ENCODE results near the gene ALDH1L1.

The ALDH1L1 gene

DNA sequence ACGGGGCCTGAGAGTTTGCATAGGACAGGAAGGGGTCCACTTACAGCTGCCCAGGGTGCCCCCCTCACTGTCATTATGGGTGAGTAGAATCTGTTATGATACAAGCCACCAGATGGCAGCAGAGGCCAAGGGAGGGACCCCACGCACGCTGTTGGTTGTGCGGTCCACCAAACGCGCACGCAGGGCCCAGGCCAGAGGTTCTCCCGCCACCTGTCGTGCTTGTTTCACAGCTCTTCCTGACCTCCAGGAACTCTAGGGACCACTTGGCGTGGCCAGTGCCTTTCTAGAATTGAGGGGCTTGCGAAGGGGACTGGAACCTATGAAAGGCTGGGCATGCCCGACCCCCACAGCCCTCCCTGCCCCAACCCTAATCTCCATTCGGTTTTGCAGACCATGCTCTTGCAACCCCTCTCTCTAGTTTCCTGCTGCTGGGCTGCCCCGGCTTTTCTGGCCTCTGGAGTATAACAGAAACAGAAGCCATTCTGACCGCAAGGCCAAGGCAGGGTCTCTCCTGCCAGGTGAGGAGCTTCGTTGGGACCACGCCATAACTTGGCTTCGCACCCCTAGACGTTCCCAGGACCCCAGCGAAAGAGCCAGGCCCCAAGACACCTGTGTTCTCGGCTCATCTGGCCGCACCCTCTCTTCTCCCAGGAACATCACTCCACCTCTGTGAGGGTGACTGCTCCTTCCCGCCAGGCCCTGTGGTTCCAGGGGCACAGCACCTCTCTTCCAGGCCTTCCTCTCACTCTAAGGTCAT is 46.0 kb downstream of the ALDH1L1 start:
- DNase-seq (ENCODE audit: low read depth, low spot score): no peak

DNA sequence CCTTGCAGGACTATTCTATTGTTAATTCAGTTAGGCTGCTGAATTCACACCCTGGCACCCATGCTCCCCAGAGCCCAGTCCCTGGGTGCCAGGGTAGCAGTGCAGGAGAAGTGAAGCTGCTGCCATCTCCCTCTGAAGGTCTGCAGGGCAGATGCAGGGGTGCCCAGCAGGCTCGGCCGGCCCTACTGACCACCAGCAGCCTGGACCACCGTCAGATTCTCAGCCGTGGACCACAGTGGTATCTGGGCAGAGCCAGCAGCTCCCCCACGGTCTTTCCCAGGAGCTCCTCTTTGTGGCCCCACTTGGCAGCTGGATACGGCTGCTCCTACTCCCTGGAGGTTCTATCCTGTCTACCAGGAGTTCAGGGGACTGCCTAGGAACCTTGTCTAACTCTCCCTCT is 46.8 kb downstream of the ALDH1L1 start:
- DNase-seq (ENCODE audit: low read depth, low spot score): no peak

DNA sequence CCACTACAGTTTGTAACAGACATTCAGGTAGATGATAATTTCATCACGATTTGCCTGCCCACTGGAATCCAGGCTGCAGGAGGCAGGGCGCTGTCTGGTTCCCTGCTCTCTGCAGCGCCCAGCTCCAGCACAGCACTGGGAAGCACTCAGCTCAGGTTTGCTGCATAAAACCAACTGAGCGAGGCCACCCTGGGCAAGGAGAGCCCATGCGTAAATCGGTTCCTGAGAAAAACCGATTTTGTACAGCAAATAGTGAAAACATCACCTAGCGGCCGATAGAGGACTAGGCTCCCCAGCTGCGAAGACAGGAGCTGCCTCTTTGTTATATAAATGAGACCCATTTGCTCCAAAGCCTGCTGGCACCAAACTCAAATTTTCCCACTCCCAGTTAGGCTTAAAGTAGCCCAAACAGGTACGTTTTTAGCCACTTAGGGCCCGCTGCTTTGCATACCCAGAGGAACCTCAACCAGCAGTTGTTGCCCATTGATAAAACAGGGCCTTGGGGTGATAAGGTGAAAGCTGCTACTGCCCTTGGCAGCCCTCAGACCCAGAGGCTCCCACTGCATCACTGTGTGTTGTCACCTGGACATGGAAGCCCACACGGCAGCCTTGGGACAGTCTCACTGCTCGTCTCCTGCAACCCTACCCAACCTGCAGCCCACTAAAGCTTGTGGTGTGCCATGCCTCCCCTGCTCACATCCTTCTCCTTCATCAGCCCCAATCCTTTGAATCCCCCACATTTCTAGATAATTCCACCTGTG is 47.5 kb downstream of the ALDH1L1 start:
- no peak for DNase-seq (ENCODE audit: low read depth, low spot score)

DNA sequence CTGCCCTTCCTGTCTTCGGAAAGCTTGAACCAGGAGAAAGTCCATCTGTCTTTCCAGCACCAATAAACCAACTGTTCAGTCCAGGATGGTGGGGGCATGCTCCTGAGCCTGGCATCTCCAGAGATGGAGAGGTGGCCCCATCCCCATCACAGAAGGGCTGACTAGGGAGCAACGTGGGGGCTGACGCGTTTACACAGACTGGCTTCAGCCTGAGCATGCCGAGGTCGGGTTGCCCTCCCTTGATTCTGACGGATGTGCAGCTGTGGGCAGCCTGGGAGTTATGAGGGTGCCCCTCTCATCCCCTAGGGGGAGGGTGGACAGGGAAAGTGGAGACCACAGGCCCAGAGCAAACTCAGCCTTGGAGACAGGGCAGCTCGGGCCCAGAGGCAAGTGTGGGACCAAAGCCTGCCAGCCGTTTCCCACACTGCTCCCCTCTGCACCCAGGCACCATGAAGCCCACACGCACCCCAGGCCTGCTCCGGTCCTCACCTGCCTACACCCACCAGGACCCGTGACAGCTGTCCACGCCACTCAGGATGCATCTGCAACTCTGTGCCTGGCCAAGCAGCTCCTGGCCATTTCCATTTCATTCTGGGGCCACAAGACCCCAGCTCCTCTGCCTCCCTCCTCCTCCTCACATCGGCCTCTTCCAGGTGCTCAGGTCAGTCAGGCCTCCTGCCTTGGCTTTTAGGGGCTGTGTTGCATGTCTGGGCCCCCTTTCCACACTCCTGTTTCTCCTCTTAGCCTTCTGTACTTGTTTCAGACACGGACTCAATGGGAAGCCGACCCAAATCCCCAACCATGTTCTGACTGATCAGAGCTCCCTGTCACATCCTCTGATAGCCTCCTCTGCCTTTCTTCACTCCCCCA is 48.3 kb downstream of the ALDH1L1 start:
- DNase-seq (ENCODE audit: low read depth, low spot score): no peak

DNA sequence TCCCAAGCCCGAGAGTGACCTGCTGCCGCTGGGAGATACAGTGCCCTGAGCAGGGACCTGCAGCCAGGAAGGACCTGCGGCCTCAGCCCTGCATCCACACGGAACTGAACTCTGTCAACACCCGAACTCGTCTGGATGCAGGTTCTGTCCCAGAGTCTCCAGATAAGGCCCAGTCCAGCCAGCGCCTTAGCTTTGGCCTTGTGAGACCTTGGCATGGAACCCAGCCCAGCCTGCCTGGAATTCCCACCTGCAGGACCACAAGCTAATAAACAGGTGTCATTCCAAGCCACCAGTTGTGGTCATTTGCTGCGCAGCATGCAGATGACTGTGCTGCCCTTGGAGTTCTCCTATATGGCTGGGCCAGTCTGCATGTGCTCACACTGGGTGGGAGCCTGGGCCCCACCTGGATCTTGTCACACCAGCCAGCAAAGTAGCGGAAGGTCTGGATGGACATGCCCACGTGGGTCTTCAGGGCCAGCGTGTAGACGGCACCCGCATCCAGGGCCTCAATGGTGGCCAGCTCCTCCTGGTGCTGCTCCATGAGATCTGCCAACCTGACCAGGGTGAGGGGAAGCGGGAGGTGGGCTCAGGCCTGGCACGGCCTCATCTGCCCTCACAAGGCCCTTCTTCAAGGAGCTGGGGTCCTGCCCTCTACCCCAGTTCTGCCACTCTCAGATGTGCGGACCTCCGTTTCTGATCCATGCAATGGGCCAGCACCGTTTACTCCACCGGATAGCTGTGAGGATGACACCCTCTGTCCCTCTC is 49.2 kb downstream of the ALDH1L1 start:
- no peak for DNase-seq (ENCODE audit: low read depth, low spot score)

DNA sequence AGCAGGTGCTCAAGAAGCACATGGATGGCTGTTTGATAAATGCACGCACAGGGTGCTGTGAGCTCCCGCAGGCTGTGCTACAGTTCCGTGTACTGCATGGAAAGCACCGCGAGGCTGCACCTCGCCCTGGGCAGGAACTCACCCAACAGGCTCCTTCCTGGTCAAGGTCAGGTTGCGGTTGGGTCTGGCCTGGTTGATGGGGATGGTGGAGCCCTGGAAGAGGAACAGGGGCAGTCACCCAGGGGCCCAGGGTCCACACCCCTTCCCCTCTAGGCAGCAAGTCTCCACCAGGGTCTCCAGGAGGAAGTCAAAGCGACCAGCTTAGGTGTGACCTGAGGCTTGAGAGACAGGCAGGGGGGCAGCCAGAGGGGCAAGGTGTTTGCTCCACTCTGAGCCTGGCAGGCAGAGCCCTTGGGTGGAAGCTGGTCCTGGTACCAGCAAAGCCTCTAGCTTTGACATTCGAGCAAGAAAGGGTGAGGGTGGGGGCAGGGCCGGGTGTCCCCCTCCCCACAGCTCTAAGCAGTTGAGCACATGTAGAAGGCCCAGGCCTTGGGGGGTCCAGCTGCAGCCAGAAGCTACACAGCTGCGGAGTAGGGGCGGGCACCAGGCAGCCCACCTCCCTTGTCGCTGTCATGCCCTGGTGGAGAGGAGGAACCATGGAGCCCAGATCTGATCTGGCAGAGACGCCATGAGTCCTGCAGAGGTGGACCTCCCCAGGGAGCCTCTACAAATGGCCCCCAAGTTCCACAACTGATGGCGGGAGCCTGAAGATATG is 50.1 kb downstream of the ALDH1L1 start:
- no peak for DNase-seq (ENCODE audit: low read depth, low spot score)

DNA sequence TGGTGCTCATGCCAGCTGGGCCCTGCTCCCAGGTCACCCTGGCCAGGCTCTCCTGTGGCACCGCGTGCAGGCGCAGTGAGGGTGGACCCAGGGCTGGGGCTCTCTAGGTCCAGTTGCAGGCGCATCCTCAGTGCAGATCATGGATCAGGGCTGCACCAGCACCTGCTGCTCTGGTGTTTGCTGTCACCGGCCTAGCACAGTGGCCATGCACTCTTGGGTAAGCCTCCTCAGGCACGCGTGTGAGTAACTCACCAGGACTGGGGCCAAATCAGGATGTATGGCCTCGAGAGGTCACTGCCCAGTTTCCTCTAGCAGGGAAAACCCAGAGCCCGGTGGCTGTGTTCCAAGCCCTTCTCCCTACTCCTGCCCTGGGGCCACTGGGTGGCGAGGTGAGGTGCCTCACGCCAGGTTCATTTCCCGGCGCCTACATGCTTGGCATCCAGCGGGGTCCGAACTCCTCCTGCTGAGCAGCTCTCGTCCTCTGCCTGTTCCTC is 50.9 kb downstream of the ALDH1L1 start:
- no peak for DNase-seq (ENCODE audit: low read depth, low spot score)

DNA sequence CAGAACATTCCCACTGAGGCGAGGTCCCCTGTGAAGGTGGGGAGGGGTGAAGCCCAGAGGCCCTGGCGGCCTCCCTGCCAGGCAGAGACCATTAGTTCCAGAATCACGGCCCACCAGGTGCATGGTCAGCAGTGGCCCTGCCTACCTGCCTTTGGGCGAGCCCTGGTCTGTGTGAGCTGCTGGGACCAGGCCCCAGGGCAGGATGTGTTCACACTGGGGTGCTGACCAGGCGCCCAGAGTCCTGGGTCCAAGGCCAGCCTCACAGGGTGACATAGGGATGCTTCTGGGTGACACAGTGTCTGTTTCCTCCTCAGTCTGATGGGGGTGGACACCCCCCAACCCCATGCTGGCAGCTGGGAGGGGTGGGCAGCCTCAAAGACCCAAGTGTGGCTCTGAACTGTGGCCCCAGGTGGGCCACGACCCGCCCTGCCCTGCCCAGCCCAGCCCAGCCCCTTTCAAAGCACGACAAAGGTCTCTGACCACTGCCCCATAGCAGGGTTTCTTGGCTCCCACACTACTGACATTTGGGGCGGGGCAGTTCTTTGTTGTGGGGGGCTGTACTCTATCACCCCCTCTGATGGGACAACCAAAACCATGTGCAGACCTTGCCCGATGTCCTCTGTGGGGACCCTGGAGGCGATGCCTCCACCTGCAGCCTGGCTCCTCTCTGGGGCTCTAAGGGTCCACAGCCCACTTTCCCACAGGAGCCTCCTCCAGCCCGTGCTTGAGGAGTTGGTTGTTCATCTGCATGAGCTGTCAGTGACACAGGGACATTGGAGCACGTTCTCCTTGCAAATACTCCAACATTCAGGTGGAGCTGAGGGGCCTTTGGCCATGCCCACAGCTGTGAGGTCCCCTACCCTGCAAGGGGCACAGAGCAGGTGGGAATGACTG is 51.6 kb downstream of the ALDH1L1 start:
- no peak for DNase-seq (ENCODE audit: low read depth, low spot score)

DNA sequence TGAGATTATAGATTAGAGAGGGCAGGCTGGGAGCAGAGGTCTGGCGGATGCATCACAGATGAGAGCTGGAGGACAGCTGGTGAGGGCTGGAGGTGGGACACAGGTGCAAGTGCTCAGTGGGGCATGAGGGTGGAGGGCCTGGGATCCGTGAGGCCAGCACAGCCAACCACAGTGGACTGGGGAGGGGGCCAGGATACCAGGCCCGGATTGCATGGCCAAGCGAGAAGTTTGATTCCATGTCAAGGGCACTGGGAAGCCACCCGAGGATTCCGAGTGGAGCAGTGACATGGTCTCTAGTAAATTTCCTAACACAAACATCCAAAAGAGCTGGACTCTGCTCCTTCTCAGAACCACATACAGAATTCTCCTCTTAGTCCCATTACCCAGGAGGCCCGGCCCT is 52.5 kb downstream of the ALDH1L1 start:
- no peak for DNase-seq (ENCODE audit: low read depth, low spot score)

DNA sequence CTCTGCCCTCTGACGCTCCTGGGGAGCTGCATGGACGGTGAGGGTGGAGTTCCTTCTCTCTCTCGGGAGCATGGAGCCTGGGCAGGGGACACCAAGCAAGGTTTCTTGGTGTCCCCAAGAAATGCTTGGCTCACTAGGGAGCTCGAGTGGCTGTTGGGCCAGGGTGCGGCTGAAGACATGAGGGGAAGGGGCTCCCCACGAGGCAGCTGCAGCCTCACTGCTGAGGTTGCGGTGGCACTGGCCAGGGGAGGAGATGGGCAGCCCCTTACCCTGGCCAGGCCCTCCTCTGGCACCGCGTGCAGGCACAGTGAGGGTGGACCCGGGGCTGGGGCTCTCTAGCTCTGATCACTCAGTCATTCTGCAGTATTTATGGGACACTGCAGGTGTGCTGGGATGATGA is 52.9 kb downstream of the ALDH1L1 start:
- no peak for DNase-seq (ENCODE audit: low read depth, low spot score)

DNA sequence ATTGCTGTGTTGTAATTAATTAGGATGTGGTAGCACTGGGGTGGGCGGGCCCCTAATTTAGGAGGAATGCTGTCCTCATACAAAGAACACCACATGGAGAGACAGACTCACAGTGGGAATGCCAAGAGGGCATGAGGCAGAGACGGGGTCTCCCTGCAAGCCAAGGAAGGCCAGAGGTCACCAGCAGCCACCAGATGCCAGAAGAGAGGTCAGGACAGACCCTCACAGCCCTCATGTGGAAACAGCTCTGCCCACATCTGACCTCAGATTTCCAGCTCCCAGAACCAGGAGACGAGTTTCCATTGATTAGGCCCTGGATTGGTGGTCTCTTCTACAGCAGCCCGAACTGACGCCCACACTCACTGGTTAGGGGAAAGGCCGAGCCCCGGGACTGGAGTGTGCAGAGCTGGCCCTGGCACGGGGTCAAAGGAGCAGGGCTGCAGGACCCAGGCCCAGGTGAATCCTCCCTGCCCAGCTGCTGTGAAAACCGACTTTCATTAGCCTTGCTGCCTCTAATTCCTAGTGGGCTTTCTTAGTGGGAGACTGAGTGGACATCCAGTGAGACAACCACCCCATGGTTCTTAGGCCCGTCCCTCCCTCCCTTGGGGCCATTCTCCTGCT is 53.5 kb downstream of the ALDH1L1 start:
- no peak for DNase-seq (ENCODE audit: low read depth, low spot score)

DNA sequence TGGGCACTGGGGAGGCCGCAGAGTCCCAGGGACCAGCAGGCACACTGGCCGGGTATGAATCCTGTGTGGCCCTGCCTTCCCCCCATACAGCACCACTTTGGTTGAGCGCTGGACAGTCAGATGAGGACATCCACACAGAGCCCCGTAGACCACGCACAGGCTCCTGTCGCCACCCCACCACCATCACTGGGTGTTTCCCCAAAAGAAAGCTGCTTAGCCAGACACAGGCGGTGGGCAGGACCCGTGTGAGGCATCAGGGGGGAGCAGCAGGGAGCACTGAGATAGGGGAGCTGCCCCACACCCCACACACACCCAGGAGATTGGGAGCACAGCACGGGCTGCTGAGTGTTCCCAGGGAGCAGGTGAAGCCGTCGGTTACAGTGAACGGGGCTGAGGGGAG is 54.1 kb downstream of the ALDH1L1 start:
- no peak for DNase-seq (ENCODE audit: low read depth, low spot score)

DNA sequence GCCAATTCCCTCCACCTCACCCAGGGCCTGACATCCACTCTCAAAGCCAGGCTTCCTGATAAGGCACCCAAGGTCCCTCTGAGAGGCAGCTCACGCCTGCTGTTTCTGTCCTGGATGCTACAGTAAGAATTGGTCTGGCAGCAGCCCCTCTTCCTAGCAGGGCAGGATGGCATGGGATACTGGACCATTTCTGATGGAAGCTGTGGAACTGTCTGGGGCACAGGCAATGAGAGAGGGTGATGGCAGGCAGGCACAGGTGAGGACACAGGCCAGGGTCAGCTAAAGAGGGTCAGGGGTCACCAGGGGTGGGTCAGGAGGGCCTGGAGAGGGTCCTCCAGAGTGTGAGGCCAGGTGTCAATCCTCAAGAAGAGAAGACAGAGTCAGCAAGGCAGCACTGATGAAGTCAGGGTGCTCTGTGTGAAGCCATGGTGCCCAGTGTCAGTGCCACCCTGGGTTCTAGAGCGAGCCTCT is 54.6 kb downstream of the ALDH1L1 start:
- no peak for DNase-seq (ENCODE audit: low read depth, low spot score)

DNA sequence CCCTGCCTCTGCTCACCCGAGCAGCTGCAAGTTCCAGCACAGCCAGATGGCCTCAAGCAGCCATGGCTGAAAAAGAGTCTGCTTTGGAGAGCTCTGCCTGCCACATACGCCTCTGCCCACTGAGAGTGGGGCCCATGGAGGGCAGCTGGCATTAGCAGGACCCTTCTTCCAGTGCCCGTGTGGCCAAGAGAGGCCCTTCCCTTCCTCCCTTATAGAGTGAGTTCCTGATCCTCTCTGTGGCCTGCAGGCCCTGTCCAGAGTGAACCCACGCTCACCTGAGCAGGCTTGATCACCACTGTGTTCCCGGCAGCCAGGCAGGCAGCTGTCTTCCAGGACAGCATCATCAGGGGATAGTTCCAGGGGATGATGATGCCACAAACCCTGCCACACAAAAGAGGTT is 55.0 kb downstream of the ALDH1L1 start:
- no peak for DNase-seq (ENCODE audit: low read depth, low spot score)

DNA sequence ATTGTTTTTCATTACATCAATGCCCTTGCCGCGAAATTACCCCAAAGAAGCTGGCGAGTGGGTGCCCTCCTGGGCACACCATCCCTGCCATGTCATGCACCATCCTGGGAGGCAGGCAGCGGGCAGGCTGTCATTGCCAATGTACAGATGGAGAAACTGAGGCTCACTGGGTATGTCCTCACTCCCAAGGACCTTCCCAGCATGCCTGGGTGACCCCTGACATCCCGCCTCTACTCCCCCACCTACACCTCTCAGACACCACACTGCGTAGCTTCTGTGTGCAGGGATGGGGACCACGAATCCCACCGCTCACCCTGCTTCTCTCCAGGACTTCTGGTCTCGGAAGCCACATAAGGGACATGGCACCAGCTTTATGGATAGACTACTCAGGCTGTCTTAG is 55.5 kb downstream of the ALDH1L1 start:
- DNase-seq (ENCODE audit: low read depth, low spot score): no peak

DNA sequence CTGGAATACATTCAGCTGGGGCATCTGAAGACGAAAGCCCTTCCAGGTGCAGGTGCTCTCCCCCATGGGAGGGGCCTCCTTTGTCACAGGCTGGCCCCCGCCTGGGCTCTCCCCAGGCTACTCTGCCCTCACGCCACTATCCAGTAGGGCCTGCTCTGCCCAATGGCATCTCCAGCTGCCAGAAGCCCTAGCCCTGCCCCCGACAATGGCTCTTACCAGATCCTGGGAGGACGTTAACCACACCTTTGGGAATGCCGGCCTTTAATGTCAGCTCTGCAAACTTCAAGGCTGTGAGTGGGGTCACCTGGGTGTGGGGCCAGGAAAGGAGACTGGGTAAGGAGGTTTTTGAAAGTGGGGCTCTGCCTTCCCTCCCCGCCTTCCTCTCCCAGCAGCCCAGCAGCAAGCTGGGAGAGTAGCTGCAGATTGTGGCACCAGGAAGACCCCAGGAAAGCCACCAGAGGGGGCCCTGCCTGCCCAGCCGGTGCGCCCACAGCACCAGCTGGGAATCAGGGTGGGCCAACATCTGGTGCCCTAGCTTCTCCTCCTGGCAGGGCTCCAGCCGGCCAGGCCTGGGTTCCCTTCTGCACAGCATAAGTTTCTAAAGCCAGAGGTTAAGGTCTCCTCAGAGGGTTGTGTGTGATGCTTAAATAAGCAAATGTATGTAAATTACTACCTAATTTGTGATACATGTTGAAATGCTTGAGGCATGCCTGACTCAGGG is 56.1 kb downstream of the ALDH1L1 start:
- DNase-seq (ENCODE audit: low read depth, low spot score): no peak

DNA sequence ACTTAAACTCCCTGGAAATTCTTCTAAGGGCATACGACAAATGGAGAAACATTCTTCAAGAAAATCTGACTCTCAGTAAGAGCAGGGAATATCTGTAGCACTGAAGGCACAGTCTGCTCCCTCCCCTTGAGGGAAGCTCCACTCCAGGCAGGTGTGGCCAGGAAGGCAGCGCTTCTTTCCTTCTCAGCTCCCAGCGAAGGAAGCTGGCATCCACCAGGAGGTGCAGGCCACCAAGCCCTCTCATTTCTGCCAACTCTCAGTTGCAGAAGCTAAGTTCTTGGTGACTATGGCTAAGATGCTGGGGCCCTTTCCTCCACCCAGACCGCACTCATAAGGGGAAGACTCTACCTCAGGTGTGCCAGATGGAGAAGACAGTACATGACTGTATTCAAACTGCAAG is 58.8 kb downstream of the ALDH1L1 start:
- no peak for DNase-seq (ENCODE audit: low read depth, low spot score)

DNA sequence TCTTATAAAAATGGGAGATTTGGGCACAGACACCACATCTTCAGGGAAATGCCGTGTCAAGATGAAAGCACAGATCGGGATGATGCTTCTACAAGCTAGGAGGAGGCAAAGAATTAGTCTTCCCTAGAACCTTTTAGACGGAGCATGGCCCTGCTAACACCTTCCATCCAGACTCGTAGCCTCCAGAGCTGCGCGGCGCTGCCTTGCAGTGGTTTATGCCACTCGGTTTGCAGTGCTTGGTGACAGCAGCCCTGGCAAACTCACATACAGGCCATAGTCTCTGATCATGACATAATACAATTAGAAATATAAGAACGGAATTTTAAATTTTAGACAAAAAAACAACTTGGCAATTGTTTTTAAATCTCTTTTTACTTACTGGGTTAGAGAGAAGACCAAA is 59.3 kb downstream of the ALDH1L1 start:
- no peak for DNase-seq (ENCODE audit: low read depth, low spot score)
